ENCODE data around the gene CAPN8.
A peak's percentile ranks its signal among the peaks of the same experiment; 100 is the strongest.

The CAPN8 gene

DNA sequence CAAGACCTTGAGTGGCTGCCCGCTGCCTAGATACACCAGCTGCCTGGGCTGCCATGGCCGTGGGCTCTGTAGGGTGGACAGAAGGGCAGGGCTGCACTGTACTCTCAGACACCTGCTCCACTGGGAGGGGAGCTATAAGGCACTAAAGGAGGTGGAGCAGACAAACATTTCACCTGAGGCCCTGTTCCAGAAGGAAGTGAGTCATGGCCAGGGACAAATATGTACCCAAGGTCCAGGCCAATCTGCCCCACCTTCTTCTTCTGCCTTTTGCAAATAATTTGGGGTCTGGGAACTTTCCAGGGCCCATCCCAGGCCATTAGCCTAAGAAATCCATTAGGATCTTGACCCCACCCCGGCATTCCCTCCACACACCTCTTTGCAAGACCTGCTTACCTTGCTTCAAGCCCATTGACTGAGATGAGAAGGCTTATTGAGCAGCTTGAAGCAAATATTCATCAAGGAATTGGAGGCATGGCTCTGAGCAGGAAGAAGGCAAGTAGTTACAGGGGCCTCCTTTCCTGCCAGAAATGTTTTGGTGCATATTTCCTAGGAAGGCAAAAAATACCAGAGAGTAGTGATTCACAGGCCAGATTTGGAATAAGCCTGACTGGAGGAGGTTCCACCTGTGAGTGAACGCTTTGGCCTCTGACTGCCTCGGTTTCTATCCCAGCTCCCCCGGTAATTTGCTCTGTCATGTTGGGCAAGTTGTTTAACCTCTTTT is at the start of gene CAPN8:
CAPN8 (minus strand) TSS at position 110 of the 721 bp plus-strand sequence; CDS start at position 55, 55 bp downstream.
- Mint-ChIP-seq H3K4me3 (no peak within 1 kb of the TSS), H3K4me1 (ENCODE audit: low read depth) (no peaks in the 10 kb centered on the region), H3K27me3 (no peaks in the 10 kb centered on the region), H3K9me3 (ENCODE audit: low read depth) (no peaks in the 10 kb centered on the region), H3K27ac (no peak within 1 kb of the TSS), H3K36me3 (no peaks in the 10 kb centered on the region)

DNA sequence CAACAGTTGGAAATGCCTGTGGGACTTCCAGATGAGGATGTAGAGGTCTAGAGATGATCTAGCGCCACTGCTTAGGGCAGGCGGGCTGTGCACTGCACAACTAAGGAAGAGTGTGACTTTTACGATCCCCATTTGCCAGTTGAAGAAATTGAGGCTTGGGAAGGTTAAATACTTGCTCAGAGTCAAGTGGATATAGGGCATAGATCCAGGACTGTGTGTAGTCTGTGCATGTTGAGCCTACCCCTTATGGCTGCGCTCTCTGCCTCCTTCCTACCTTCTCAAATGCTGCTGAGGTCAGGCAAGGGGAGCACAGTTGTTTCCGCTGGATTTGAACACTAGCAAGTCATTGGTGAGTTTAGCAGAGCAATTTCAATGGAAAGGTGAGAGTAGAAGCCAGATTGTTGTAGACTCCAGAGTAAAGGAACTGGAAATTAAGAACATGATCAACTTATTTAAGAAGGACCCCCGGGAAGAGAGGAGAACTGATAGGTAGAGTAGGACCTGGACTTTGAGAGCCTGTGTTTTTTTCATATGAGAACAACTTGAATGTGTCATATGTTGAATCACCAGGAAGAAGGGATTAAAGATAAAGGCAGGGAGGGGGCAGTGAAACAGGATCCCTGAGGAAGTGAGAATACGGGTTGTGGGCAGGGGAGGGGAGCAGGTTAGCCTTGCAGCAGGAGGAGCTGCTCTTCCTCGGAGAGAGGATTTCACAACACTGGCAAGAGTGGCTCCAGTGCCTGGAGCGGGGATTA is 49.5 kb upstream of the CAPN8 start:
- H3K36me3 Mint-ChIP-seq: peaks cover 5% of the 10 kb centered on the region
- no peaks in the 10 kb centered on the region for H3K27me3 Mint-ChIP-seq
- peak overlapping the region; percentile 54 for H3K4me3 Mint-ChIP-seq
- H3K4me1 Mint-ChIP-seq (ENCODE audit: low read depth): peaks cover 80% of the 10 kb centered on the region
- H3K9me3 Mint-ChIP-seq (ENCODE audit: low read depth): no peaks in the 10 kb centered on the region
- H3K27ac Mint-ChIP-seq: peak overlapping the region; percentile 71

DNA sequence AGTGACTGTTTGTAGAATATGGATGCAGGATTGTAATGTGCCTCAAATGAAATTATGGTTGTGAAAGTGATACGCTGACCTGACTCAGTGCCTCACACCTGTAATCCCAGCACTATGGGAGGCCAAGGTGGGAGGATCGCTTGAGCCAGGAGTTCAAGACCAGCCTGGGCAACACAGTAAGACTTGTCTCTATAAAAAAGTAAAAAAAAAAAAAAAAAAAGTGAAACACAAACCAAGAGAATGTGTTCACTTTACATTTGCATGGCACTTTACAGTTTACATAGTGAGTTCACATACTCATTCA is 48.9 kb upstream of the CAPN8 start:
- Mint-ChIP-seq H3K9me3 (ENCODE audit: low read depth) (no peaks in the 10 kb centered on the region), H3K27ac (peak overlapping the region; percentile 90), H3K27me3 (no peaks in the 10 kb centered on the region), H3K36me3 (peaks cover 2% of the 10 kb centered on the region), H3K4me3 (peak overlapping the region; percentile 82), H3K4me1 (ENCODE audit: low read depth) (peaks cover 75% of the 10 kb centered on the region)

DNA sequence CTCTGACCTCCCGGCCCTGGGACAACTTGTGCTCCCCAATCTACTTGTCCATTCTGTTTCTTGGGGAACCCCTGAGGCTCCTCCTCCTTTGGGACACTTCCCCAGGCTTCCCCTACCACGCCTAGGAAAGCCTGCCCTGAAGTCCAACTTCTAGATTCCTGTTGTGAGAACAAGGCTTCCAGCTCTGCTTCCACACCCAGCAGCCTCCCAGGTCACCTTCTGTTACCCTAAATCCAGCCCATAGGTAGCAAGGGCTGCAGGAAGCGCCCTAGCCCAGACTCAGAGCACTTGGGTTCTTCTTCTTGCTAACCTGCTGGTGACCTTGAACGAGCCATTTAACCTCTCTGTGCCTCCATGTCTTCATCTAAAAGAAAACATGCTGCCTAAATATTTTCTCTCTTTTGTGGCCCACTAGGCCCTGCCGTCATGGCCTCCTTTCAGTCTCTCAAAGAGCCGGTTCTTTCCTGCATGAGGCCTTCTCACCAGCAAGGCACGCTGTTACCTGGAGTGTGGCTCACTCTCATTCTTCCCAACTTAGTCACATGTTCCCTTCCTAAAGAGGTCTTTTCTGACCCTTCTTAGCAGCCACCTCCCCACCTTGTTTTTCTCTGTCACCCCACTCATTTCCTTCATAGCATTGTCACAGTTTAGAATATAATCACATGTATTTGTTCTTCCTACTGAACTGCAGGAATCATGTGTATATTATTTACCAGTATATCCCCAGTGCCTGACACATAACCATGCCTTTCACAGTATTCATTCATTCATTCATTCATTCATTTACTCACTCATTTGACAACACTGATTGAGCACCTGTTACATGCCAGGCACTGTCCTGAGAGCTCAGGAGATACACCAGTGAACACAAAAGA is 48.3 kb upstream of the CAPN8 start:
- Mint-ChIP-seq H3K4me3 (peak overlapping the region; percentile 82), H3K27ac (peak overlapping the region; percentile 90), H3K36me3 (peaks cover 2% of the 10 kb centered on the region), H3K27me3 (no peaks in the 10 kb centered on the region), H3K9me3 (ENCODE audit: low read depth) (no peaks in the 10 kb centered on the region), H3K4me1 (ENCODE audit: low read depth) (peaks cover 73% of the 10 kb centered on the region)

DNA sequence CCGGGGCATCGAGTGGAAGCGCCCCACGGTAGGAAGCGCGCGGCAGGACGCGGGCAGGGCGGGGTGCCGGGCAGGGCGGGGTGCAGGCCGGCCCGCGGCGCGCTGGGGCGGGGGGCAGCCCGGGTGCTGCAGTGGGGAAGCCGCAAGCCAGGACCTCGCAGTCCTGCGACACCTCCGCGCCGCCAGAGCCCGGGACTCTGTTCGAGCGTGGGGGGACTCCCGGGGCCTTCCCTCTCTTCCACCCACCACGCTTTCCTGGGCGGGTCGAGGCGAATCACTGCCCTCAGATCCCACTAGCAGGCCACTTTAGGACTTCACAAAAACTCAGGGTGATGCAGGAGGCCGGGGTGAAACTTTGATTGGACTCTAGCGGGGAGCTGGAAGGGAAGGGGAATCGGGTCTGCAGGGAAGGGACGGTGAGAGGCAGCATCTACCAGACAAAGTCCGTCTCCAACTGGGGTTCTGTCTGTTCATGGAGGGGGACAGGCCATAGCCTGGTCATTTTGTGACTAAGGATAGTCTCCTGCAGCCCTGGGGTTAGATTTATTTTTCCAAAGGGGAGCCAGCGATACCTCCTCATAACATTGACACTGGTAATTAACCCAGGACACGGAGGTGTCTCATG is 47.5 kb upstream of the CAPN8 start:
- Mint-ChIP-seq H3K27ac (peak overlapping the region; percentile 90), H3K4me1 (ENCODE audit: low read depth) (peaks cover 65% of the 10 kb centered on the region), H3K27me3 (no peaks in the 10 kb centered on the region), H3K36me3 (no peaks in the 10 kb centered on the region), H3K9me3 (ENCODE audit: low read depth) (no peaks in the 10 kb centered on the region), H3K4me3 (peak overlapping the region; percentile 82)

DNA sequence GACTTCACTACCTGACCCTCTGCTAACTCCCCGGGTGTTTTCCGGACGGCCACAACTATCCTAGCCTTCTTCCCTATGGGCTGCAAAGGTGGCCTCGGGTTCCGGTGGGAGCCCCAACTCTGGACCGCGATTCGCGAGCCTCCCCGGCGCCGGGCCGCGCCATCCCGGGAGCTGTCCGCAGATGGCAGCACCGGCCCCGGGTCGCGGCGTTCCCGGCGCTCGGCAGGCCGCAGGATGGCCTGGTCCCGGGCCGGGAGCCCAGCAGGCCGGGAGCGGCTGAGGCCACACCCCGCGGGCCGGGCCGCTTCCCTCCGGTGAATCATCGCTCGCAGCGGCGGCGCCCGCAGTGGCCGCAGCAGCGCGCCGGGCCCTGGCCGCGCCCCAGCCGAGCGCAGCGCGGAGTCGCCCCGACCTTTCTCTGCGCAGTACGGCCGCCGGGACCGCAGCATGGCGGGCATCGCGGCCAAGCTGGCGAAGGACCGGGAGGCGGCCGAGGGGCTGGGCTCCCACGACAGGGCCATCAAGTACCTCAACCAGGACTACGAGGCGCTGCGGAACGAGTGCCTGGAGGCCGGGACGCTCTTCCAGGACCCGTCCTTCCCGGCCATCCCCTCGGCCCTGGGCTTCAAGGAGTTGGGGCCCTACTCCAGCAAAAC is 46.8 kb upstream of the CAPN8 start, which contains the start of gene CAPN2:
CAPN2 (plus strand) TSS at position 346 of the 656 bp plus-strand sequence; CDS start at position 448, 102 bp downstream.
- H3K4me1 Mint-ChIP-seq (ENCODE audit: low read depth): peaks cover 59% of the 10 kb centered on the region

DNA sequence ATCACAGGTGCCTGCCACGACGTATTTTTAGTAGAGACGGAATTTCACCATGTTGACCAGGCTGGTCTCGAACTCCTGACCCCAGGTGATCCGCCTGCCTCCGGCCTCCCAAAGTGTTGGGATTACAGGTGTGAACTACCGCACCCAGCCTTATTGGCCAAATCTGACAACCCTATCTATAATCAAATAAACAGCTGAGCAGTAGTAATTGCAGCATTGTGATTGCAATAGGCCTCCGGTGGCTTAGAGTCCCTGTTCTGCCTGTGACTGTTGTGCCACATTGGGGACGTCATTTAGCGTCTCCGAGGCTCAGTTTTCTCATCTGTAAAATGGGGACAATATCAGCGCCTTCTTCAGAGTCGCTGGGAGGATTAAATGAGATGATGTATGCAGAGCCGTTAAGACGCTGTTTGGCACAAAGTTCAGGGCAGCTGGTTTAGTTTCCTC is 46.3 kb upstream of the CAPN8 start:
- Mint-ChIP-seq H3K9me3 (ENCODE audit: low read depth) (no peaks in the 10 kb centered on the region), H3K4me3 (peak overlapping the region; percentile 84), H3K27me3 (no peaks in the 10 kb centered on the region), H3K36me3 (no peaks in the 10 kb centered on the region), H3K27ac (peak overlapping the region; percentile 81), H3K4me1 (ENCODE audit: low read depth) (peaks cover 56% of the 10 kb centered on the region)

More for the DNA sequence above, 46.8 kb upstream of the CAPN8 start, which contains the start of gene CAPN2:
- Mint-ChIP-seq H3K27me3 (no peaks in the 10 kb centered on the region), H3K4me3 (peak within 1 kb of the TSS; percentile 84), H3K36me3 (no peaks in the 10 kb centered on the region), H3K27ac (peak within 1 kb of the TSS; percentile 90), H3K9me3 (ENCODE audit: low read depth) (no peaks in the 10 kb centered on the region)

DNA sequence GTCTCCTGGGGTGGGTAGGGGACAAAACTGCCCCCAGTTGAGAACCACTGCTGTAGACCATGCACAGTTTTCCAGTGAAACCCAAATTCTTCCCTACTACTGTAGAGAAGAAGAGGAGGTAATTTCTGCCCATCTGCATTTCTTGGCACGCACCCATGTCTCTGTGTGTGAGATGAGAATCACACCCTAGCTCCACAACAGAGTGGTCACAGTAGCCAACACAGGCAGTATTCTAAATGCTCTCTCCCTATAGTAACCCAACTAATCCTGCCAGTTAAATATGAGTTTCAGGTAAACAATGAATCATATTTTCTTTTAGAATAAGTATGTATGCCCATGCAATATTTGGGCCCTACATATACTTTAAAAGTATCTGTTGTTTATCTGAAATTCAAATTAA is 45.7 kb upstream of the CAPN8 start:
- peak overlapping the region; percentile 81 for H3K27ac Mint-ChIP-seq
- H3K4me1 Mint-ChIP-seq (ENCODE audit: low read depth): peaks cover 50% of the 10 kb centered on the region
- H3K4me3 Mint-ChIP-seq: peak overlapping the region; percentile 84
- no peaks in the 10 kb centered on the region for H3K27me3 Mint-ChIP-seq
- H3K36me3 Mint-ChIP-seq: no peaks in the 10 kb centered on the region
- no peaks in the 10 kb centered on the region for H3K9me3 Mint-ChIP-seq (ENCODE audit: low read depth)

DNA sequence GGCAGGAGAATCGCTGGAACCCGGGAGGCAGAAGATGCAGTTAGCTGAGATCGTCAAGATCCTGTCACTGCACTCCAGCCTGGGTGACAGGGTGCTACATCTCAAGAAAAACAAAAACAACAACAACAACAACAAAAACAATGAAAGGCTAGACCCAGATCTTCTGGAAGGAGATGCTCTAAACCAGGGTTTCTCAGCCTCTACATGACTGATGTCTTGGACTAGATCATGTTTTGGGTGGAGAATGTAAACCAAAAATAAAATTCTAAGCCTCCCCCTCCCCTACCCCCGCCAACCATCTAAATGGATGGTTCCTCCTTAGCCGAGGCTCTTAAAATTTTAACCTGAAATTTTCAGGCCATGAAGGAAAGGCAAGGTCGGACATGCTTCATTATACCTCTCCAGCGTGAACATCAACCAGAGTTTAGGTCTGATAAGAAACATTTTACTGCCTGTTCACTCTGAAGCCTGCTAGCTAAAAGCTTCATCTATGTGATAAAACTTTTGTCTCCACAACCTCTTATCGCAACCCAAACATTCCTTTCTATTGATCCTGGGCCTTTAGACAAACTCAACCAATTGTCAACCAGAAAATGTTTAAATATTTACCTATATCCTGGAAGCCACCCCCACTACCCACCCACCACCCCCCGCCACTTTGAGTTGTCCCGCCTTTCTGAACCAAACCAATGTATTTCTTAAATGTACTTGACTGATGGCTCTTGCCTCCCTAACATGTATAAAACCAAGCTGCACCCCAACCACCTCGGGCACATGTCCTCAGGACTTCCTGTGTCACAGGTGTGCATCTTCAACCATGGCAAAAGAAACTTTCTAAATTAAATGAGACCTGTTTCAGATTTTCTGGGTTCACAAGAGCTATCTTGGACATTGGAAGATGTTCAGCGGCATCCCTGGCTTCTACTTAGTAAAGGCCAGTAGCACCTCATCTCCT is 45.0 kb upstream of the CAPN8 start:
- H3K36me3 Mint-ChIP-seq: no peaks in the 10 kb centered on the region
- no peaks in the 10 kb centered on the region for H3K27me3 Mint-ChIP-seq
- H3K27ac Mint-ChIP-seq: no peak overlapping the region
- no peak overlapping the region for H3K4me3 Mint-ChIP-seq
- H3K4me1 Mint-ChIP-seq (ENCODE audit: low read depth): peaks cover 43% of the 10 kb centered on the region
- no peaks in the 10 kb centered on the region for H3K9me3 Mint-ChIP-seq (ENCODE audit: low read depth)

DNA sequence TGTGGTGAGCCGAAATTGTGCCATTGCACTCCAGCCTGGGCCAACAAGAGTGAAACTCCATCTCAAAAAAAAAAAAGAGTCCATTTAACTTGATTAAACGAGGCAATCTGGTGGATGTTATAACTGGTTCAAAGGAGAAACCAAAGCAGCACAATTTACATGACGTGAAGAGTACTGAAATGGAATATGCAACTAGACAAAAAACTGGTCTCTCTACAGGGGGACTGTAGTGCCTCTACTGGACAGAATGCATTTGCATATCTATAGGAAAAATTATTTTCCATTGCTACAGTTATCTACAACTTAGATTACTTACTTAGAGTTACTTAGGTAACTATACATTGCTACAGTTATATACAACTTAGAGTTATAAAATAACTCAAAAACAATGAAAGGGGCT is 44.1 kb upstream of the CAPN8 start:
- H3K36me3 Mint-ChIP-seq: no peaks in the 10 kb centered on the region
- H3K27ac Mint-ChIP-seq: no peak overlapping the region
- no peaks in the 10 kb centered on the region for H3K27me3 Mint-ChIP-seq
- H3K9me3 Mint-ChIP-seq (ENCODE audit: low read depth): no peaks in the 10 kb centered on the region
- H3K4me1 Mint-ChIP-seq (ENCODE audit: low read depth): peaks cover 39% of the 10 kb centered on the region
- no peak overlapping the region for H3K4me3 Mint-ChIP-seq

DNA sequence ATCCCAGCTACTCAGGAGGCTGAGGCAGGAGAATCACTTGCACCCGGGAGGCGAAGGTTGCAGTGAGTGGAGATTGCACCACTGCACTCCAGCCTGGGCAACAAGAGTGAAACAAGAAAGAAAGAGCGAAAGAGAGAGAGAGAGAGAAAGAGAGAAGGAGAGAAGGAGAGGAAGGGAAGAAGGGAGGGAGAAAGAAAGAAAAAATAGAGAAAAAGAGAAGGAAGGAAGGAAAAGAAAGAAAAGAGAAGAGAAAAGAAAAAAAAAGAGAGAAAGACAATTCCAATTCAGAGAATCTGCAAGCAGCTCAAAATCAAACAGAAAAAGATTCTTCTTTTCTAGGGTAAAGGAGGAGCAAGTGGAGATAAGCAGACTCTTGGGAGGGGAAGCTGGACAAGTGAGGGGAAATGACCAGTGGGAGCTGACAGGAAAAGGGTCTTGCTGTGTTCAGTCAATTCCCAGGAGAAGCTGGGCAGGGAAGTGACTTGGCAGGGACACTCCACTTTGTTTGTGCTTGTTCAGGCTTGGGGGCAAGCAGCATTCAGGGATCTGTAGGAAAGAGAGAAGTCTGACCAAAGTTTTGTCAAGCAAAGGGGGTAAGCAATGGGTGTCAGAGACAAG is 43.3 kb upstream of the CAPN8 start:
- H3K9me3 Mint-ChIP-seq (ENCODE audit: low read depth): no peaks in the 10 kb centered on the region

DNA sequence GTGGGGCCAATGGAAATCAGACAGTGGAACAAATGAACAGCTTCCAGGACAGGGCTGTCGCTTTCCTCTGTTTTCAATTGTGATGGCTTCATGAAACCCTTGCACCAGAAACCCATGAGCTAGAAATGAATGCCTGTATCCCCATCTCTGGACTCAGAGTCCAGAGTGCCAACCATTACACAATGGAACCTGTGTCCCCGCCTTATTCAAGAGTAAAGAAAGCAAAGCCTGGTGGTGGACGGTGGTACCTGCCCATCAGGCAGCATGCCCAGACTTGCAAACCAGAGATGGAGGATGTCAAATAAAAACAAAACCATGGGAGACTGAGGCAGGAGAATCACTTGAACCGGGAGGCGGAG is 42.5 kb upstream of the CAPN8 start:
- Mint-ChIP-seq H3K9me3 (ENCODE audit: low read depth) (no peaks in the 10 kb centered on the region), H3K36me3 (no peaks in the 10 kb centered on the region), H3K4me3 (no peak overlapping the region), H3K4me1 (ENCODE audit: low read depth) (peaks cover 31% of the 10 kb centered on the region), H3K27me3 (no peaks in the 10 kb centered on the region), H3K27ac (no peak overlapping the region)

More for the DNA sequence above, 43.3 kb upstream of the CAPN8 start:
- Mint-ChIP-seq H3K4me1 (ENCODE audit: low read depth) (peaks cover 33% of the 10 kb centered on the region), H3K27ac (no peak overlapping the region), H3K36me3 (no peaks in the 10 kb centered on the region), H3K4me3 (no peak overlapping the region), H3K27me3 (no peaks in the 10 kb centered on the region)
